ENCODE measurements around the gene SERTAD1. TPM values are rescaled to one million over a fixed set of nuclear protein-coding genes. Genes with fewer than 3 reads are reported as not detected.
"Not testable (repeated sequence)": the region's sequence is repeated elsewhere in the genome, so short reads cannot be mapped to it uniquely, and the experiment has no call there.

Gene SERTAD1
- total and polyA plus RNA-seq, 4 donors = 13.0 to 27.8 (median 17.7) TPM

DNA sequence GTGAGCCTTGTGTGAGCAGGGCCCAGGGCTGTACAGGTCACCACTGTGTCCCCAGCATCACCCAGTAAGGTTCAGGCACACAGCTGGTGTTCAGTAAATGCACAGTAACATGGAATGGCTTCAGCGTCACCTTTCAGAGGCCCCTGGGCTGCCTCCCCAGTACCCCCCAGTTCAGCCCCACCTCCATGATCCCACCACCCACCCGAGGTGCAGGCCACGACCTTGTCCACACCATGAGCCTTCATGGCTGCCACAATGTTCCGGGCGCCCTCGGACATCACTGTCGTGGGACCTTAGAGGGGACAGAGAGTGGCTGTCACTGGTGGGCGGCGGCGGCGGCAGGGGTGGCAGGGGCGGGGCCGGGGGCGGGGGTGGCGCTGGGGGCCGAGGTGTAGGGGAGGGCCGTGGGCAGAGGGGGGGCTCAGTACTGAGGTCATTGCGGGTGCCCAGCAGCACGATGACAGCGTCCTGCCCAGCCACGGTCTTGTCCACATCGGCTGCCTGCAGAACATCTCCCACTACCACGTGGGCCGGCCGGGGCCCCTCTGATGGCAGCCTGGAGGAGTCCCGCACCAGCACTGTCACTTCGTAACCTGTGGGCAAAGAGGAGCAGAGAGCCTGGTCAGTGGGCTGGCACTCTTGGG, 32.3 kb upstream of the SERTAD1 start:
- no peaks in the 10 kb centered on the region for H3K27me3 ChIP-seq (ENCODE audit: control insufficient read depth in 1 of 2, insufficient read depth in 2 of 2, low read length in 1 of 2)
- no peaks in the 10 kb centered on the region for H3K36me3 ChIP-seq (ENCODE audit: control insufficient read depth in 1 of 2, insufficient read depth in 2 of 2, low read length in 1 of 2)
- no peak overlapping the region for H3K27ac ChIP-seq (ENCODE audit: low read depth in 1 of 2, low read length in 2 of 2)
- intact Hi-C loops (cut with DNase I) = no loop called here
- no peaks in the 10 kb centered on the region for H3K9me3 ChIP-seq (ENCODE audit: control insufficient read depth, low read length)
- ATAC-seq (ENCODE audit: low FRiP score) (no peak), DNase-seq (no peak)
- no peak overlapping the region for H3K4me3 ChIP-seq (ENCODE audit: low read length in 2 of 2)
- 87 to 90% methylated on average over 27 of the region's 27 CpGs for WGBS, 2 donors
- no peaks in the 10 kb centered on the region for H3K4me1 ChIP-seq (ENCODE audit: control insufficient read depth in 1 of 2, insufficient read depth in 2 of 2, low read length in 2 of 2)

DNA sequence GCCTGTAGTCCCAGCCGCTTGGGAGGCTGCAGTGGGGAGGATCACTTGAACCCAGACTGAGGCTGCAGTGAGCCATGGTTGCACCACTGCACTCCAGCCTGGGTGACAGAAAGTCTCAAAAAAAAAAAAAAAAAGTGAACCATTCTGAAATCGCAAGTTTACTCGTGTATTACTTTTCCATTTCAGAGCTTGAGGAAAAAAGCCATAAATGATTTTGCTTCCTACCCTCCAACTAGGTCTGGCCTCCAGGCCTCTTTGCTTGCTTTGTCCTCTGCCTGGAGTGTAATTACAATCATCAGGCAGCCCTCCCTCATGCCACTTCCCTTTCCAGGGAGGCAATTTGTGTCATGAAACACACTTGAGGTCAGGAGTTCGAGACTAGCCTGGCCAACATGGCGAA, 31.3 kb upstream of the SERTAD1 start:
- no peaks in the 10 kb centered on the region for H3K27me3 ChIP-seq (ENCODE audit: control insufficient read depth in 1 of 2, insufficient read depth in 2 of 2, low read length in 1 of 2)
- no peak overlapping the region for H3K27ac ChIP-seq (ENCODE audit: low read depth in 1 of 2, low read length in 2 of 2)
- H3K4me3 ChIP-seq (ENCODE audit: low read length in 2 of 2) = no peak overlapping the region
- 85 to 91% methylated on average over 5 of the region's 5 CpGs for whole genome bisulfite sequencing, 2 donors
- DNase-seq (no peak), ATAC-seq (ENCODE audit: low FRiP score) (no peak)
- intact Hi-C loops (cut with DNase I) = no loop called here
- no peaks in the 10 kb centered on the region for H3K9me3 ChIP-seq (ENCODE audit: control insufficient read depth, low read length)
- H3K36me3 ChIP-seq (ENCODE audit: control insufficient read depth in 1 of 2, insufficient read depth in 2 of 2, low read length in 1 of 2) = no peaks in the 10 kb centered on the region
- no peaks in the 10 kb centered on the region for H3K4me1 ChIP-seq (ENCODE audit: control insufficient read depth in 1 of 2, insufficient read depth in 2 of 2, low read length in 2 of 2)

DNA sequence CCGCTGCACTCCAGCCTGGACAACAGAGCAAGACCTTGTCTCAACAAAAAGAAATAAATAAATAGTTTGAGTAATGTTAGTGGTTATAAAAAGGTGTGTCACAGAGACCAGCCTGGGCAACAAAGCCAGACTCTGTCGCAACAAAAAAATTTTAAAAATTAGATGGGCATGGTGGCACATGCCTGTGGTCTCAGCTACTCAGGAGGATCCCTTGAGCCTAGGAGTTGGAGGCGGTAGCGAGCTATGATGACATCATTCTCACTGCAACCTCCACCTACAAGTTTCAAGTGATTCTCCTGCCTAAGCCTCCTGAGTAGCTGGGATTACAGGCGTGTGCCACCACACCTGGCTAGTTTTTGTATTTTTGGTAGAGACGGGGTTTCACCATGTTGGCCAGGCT, 28.2 kb upstream of the SERTAD1 start:
- H3K4me3 ChIP-seq (ENCODE audit: low read length in 2 of 2); H3K27ac ChIP-seq (ENCODE audit: low read depth in 1 of 2, low read length in 2 of 2); H3K9me3 ChIP-seq (ENCODE audit: control insufficient read depth, low read length); H3K4me1 ChIP-seq (ENCODE audit: control insufficient read depth in 1 of 2, insufficient read depth in 2 of 2, low read length in 2 of 2); H3K27me3 ChIP-seq (ENCODE audit: control insufficient read depth in 1 of 2, insufficient read depth in 2 of 2, low read length in 1 of 2); H3K36me3 ChIP-seq (ENCODE audit: control insufficient read depth in 1 of 2, insufficient read depth in 2 of 2, low read length in 1 of 2); ATAC-seq (ENCODE audit: low FRiP score); intact Hi-C loops (cut with DNase I); DNase-seq: not testable (repeated sequence)
- WGBS, 2 donors = 94 to 96% methylated on average over 6 of the region's 6 CpGs

DNA sequence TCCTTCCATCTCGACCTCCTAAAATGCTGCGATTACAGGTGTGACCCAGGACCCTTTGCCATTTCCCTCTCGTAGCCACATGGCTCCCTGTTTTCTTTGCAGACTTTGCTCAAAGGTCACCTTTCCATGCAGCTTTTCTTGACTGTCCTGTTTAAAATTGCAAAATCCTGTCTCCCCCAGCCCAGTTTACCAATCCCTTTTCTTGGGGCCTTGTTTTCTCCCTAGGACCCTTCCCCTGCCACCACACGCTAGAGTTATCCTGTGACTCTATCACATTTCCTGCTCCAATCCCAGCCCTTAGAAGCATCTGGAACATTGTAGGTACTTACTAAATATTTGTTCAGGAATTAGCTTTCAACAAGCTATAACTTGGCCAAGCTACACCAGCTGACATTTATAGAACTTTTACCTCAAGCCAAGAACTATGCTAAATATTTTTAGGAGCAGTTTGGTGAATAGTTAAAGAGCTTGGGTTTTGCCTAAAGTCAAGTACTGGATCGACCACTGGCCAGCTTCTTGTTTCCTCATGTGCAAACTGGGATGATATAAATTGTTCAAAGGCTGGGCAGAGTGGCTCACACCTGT, 27.5 kb upstream of the SERTAD1 start:
- no peak overlapping the region for H3K27ac ChIP-seq (ENCODE audit: low read depth in 1 of 2, low read length in 2 of 2)
- no peak for DNase-seq
- H3K9me3 ChIP-seq (ENCODE audit: control insufficient read depth, low read length) = no peaks in the 10 kb centered on the region
- intact Hi-C loops (cut with DNase I) = no loop called here
- WGBS, 2 donors = 70% methylated on average over 5 of the region's 5 CpGs
- no peaks in the 10 kb centered on the region for H3K27me3 ChIP-seq (ENCODE audit: control insufficient read depth in 1 of 2, insufficient read depth in 2 of 2, low read length in 1 of 2)
- no peak for ATAC-seq (ENCODE audit: low FRiP score)
- H3K36me3 ChIP-seq (ENCODE audit: control insufficient read depth in 1 of 2, insufficient read depth in 2 of 2, low read length in 1 of 2) = peaks cover 0 to 4% of the 10 kb centered on the region in 2 donors
- no peak overlapping the region for H3K4me3 ChIP-seq (ENCODE audit: low read length in 2 of 2)
- H3K4me1 ChIP-seq (ENCODE audit: control insufficient read depth in 1 of 2, insufficient read depth in 2 of 2, low read length in 2 of 2) = no peaks in the 10 kb centered on the region

DNA sequence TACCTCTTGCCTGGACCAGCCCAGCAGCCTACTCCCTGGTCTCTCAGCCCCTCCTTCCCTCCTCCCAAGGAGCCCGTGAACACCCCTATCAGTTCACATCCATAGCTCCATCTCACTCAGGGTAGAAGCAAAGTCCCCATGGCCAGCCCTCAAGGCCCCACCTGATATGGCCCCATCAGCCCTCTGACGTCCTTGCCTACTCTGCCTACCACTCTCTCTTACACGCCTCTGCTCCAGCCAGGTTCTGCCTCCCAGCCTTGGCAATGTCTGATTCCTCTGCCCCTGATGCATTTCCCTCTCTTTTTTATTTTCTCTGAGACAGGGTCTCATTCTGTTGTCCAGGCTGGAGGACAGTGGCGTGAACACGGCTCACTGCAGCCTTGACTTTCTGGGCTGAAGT, 26.2 kb upstream of the SERTAD1 start:
- Histone ChIP-seq H3K36me3 (ENCODE audit: control insufficient read depth in 1 of 2, insufficient read depth in 2 of 2, low read length in 1 of 2) (peaks cover 5 to 7% of the 10 kb centered on the region in 2 donors), H3K4me1 (ENCODE audit: control insufficient read depth in 1 of 2, insufficient read depth in 2 of 2, low read length in 2 of 2) (no peaks in the 10 kb centered on the region), H3K27me3 (ENCODE audit: control insufficient read depth in 1 of 2, insufficient read depth in 2 of 2, low read length in 1 of 2) (no peaks in the 10 kb centered on the region), H3K4me3 (ENCODE audit: low read length in 2 of 2) (no peak overlapping the region), H3K9me3 (ENCODE audit: control insufficient read depth, low read length) (no peaks in the 10 kb centered on the region), H3K27ac (ENCODE audit: low read depth in 1 of 2, low read length in 2 of 2) (no peak overlapping the region)
- WGBS, 2 donors = 48 to 50% methylated on average over 5 of the region's 5 CpGs
- no peak for ATAC-seq (ENCODE audit: low FRiP score)
- intact Hi-C loops (cut with DNase I) = no loop called here
- DNase-seq = no peak

DNA sequence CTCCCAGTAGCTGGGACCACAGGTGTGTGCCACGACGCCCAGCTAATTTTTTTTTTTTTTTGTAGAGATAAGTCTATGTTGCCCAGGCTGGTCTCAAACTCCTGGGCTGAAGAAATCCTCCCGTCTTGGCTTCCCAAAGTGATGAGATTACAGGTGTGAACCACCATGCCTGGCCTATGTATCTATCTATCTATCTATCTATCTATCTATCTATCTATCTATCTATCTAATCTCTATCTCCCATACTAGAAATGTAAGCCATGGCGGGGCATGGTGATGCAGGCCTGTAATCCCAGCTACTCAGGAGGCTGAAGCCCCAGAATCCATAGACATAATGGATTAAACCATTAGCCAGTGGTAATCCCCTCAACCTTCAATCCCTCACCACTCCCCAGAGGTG, 24.9 kb upstream of the SERTAD1 start:
- intact Hi-C loops (cut with DNase I) = no loop called here
- WGBS, 2 donors = 95% methylated on average over 4 of the region's 4 CpGs
- H3K4me3 ChIP-seq (ENCODE audit: low read length in 2 of 2) = no peak overlapping the region
- no peak overlapping the region for H3K27ac ChIP-seq (ENCODE audit: low read depth in 1 of 2, low read length in 2 of 2)
- H3K36me3 ChIP-seq (ENCODE audit: control insufficient read depth in 1 of 2, insufficient read depth in 2 of 2, low read length in 1 of 2) = peaks cover 5 to 7% of the 10 kb centered on the region in 2 donors
- no peaks in the 10 kb centered on the region for H3K27me3 ChIP-seq (ENCODE audit: control insufficient read depth in 1 of 2, insufficient read depth in 2 of 2, low read length in 1 of 2)
- ATAC-seq (ENCODE audit: low FRiP score) (no peak), DNase-seq (no peak)
- no peaks in the 10 kb centered on the region for H3K4me1 ChIP-seq (ENCODE audit: control insufficient read depth in 1 of 2, insufficient read depth in 2 of 2, low read length in 2 of 2)
- no peaks in the 10 kb centered on the region for H3K9me3 ChIP-seq (ENCODE audit: control insufficient read depth, low read length)

DNA sequence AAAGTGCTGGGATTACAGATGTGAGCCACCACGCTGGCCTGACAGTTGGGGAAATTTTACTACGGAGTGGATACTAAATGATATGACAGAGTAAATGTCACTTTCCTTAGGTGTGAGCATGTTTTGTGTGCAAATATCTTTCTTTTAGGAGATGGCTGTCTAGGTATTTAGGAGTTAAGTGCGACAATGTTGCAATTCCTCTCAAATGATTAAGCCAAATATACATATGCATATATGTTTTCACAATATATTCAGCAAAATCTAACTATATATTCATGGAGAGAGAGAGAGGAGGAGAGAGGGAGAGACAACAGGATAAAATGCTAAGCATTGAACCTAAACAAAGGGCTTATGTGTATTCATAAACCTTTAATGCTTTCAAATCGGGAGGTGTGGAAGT, 23.7 kb upstream of the SERTAD1 start:
- Histone ChIP-seq H3K4me1 (ENCODE audit: control insufficient read depth in 1 of 2, insufficient read depth in 2 of 2, low read length in 2 of 2) (no peaks in the 10 kb centered on the region), H3K36me3 (ENCODE audit: control insufficient read depth in 1 of 2, insufficient read depth in 2 of 2, low read length in 1 of 2) (peaks cover 5 to 7% of the 10 kb centered on the region in 2 donors), H3K9me3 (ENCODE audit: control insufficient read depth, low read length) (no peaks in the 10 kb centered on the region), H3K4me3 (ENCODE audit: low read length in 2 of 2) (no peak overlapping the region), H3K27me3 (ENCODE audit: control insufficient read depth in 1 of 2, insufficient read depth in 2 of 2, low read length in 1 of 2) (no peaks in the 10 kb centered on the region), H3K27ac (ENCODE audit: low read depth in 1 of 2, low read length in 2 of 2) (no peak overlapping the region)
- no peak for DNase-seq
- no peak for ATAC-seq (ENCODE audit: low FRiP score)
- intact Hi-C loops (cut with DNase I) = loop anchor here in 1 of 2 donors (10.0 kb wide), 1 partner anchor 355 kb away; no protein-coding TSS in a partner anchor
- 96 to 97% methylated on average over 4 of the region's 4 CpGs for WGBS, 2 donors

DNA sequence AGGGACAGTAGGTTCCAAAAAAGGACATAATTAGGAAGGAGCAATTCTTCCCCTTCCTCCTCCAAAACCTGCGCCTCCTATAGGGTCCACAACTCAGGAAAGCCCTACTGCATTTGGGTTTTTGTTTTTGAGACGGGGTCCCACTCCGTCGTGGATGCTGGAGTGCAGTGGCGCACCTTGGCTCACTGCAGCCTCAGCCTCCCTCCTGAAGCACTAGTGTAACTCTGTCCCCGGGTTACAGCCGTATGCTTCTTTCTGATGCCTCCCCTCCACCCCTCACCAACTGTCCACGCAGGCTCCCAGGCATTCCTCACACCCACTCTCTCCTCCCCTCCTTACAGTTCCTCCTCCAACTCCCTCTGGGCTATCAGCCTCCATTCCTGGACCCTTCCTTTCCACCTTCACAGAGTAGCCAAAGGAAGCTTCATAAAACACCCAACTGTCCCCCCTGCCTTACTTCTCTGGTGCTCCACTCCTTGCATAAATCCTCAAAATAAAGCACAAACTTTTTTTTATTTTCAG, 20.5 kb upstream of the SERTAD1 start:
- Histone ChIP-seq H3K4me3 (ENCODE audit: low read length in 2 of 2) (no peak overlapping the region), H3K27me3 (ENCODE audit: control insufficient read depth in 1 of 2, insufficient read depth in 2 of 2, low read length in 1 of 2) (no peaks in the 10 kb centered on the region), H3K27ac (ENCODE audit: low read depth in 1 of 2, low read length in 2 of 2) (no peak overlapping the region), H3K36me3 (ENCODE audit: control insufficient read depth in 1 of 2, insufficient read depth in 2 of 2, low read length in 1 of 2) (peaks cover 5 to 7% of the 10 kb centered on the region in 2 donors), H3K4me1 (ENCODE audit: control insufficient read depth in 1 of 2, insufficient read depth in 2 of 2, low read length in 2 of 2) (no peaks in the 10 kb centered on the region), H3K9me3 (ENCODE audit: control insufficient read depth, low read length) (no peaks in the 10 kb centered on the region)
- 80 to 87% methylated on average over 8 of the region's 8 CpGs for WGBS, 2 donors
- DNase-seq (no peak), ATAC-seq (ENCODE audit: low FRiP score) (no peak)
- intact Hi-C loops (cut with DNase I) = loop anchor here in 1 of 2 donors (10.0 kb wide), 1 partner anchor 358 kb away; no protein-coding TSS in a partner anchor

DNA sequence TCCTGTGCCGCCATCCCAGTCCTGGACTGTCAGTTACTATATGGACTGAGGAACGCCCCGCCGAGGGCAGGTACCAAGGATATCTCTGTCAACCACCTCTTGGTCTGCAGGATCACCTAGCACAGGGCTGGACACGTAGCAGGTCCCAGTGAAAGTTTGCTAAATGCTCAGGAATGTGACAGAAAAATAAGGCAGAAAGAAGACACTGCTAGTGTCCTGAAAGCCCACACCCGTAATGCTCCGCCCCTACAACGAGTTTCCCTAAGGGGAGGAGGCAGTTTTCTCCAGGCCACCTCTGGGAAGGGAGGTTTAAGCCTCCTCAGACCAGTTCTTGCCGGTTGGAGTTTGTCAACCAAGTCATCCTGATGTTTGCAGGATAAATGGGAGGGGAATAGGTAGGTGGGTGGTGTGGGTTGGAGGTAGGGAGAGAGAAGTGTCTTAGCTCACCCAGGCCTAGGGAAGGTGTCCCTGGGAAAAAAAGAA, 20.0 kb upstream of the SERTAD1 start:
- ATAC-seq (ENCODE audit: low FRiP score) = no peak
- intact Hi-C loops (cut with DNase I) = loop anchor here in 1 of 2 donors (2.0 to 10.0 kb wide), 3 partner anchors 19 to 359 kb away; partner anchors contain the start of gene BLVRB
- H3K27me3 ChIP-seq (ENCODE audit: control insufficient read depth in 1 of 2, insufficient read depth in 2 of 2, low read length in 1 of 2) = no peaks in the 10 kb centered on the region
- H3K27ac ChIP-seq (ENCODE audit: low read depth in 1 of 2, low read length in 2 of 2) = no peak overlapping the region
- no peak for DNase-seq
- peaks cover 5 to 7% of the 10 kb centered on the region in 2 donors for H3K36me3 ChIP-seq (ENCODE audit: control insufficient read depth in 1 of 2, insufficient read depth in 2 of 2, low read length in 1 of 2)
- no peaks in the 10 kb centered on the region for H3K9me3 ChIP-seq (ENCODE audit: control insufficient read depth, low read length)
- 72 to 75% methylated on average over 9 of the region's 9 CpGs for WGBS, 2 donors
- no peak overlapping the region for H3K4me3 ChIP-seq (ENCODE audit: low read length in 2 of 2)
- no peaks in the 10 kb centered on the region for H3K4me1 ChIP-seq (ENCODE audit: control insufficient read depth in 1 of 2, insufficient read depth in 2 of 2, low read length in 2 of 2)
